ENCODE measurements around the gene BAHD1. TPM values are rescaled to one million over a fixed set of nuclear protein-coding genes. Genes with fewer than 3 reads are reported as not detected.

BAHD1 gene
- total and polyA plus RNA-seq, 8 donors: 11.4 to 27.2 (median 15.4) TPM

DNA sequence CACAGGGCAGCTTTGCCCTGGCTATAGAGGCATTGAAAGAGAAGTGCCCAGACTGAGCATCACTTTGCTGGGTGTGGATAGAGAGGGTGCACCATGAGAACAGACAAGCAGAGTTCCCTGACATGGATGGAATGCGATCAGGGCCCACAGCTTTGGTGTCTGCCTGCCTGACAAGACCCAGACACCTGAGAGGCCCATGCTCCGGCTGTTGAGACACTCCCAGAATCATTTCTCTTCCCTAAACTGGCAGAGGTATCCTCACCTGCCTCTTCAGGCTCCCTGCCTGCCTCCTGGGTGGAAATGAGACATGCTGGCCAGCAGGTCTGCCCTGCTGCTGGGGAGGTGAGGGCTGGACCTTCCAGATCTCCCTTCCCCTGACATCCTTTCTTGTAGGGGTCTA lies 19.7 kb downstream of the BAHD1 start:
- no peak for ATAC-seq
- Histone ChIP-seq H3K27ac (no peak overlapping the region), H3K4me1 (peaks cover 12 to 17% of the 10 kb centered on the region in 2 donors), H3K9me3 (no peaks in the 10 kb centered on the region), H3K36me3 (peaks cover 0 to 64% of the 10 kb centered on the region in 2 donors), H3K27me3 (no peaks in the 10 kb centered on the region), H3K4me3 (no peak overlapping the region)
- intact Hi-C loops (cut with DNase I): no loop called here
- no peak for TF ChIP-seq CTCF (IDR thresholded peaks at IDR 0.05)
- peak in 1 of 4 donors; percentile 3 for DNase-seq

DNA sequence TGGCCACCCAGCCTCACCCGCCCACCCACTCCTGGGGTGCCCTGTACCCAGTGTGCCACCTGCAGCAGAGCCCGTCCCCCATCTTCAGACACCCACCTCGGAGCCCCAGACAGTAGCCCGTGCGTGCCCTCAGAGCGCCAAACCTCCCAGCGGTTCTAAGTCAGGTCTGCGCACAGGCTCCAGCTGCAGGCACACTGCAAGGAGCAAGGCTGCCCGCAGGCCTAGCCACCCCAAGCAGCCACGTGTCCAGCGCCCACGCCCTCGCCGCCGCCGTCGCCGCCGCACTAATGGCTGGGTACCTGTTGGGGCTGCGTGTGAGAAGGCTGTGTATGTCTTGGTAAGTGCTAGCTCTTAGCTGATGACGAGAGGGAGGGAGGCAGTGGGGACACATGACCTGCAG lies 21.2 kb downstream of the BAHD1 start:
- intact Hi-C loops (cut with DNase I): no loop called here
- H3K4me1 ChIP-seq: peaks cover under 1 to 9% of the 10 kb centered on the region in 2 donors
- no peak for TF ChIP-seq CTCF (IDR thresholded peaks at IDR 0.05)
- H3K4me3 ChIP-seq: no peak overlapping the region
- peak in 2 of 4 donors; percentile 25 to 54 for DNase-seq
- H3K9me3 ChIP-seq: no peaks in the 10 kb centered on the region
- peaks cover 0 to 79% of the 10 kb centered on the region in 2 donors for H3K36me3 ChIP-seq
- no peak for ATAC-seq
- no peaks in the 10 kb centered on the region for H3K27me3 ChIP-seq
- no peak overlapping the region for H3K27ac ChIP-seq

GRCh38 chr15:40463279-40463678 lies 22.5 kb downstream of the BAHD1 start:
- Histone ChIP-seq H3K36me3 (peaks cover 0 to 81% of the 10 kb centered on the region in 2 donors), H3K4me3 (no peak overlapping the region), H3K27ac (no peak overlapping the region), H3K9me3 (no peaks in the 10 kb centered on the region), H3K27me3 (no peaks in the 10 kb centered on the region), H3K4me1 (peaks cover 0 to 9% of the 10 kb centered on the region in 2 donors)
- TF ChIP-seq CTCF (IDR thresholded peaks at IDR 0.05): no peak
- intact Hi-C loops (cut with DNase I): no loop called here
- ATAC-seq: no peak
- DNase-seq: no peak

- no peak overlapping the region for H3K27ac ChIP-seq
- TF ChIP-seq CTCF (IDR thresholded peaks at IDR 0.05): no peak
- DNase-seq (peak in 1 of 4 donors; percentile 28), ATAC-seq (no peak)
- H3K4me3 ChIP-seq: no peak overlapping the region
- peaks cover 0 to 9% of the 10 kb centered on the region in 2 donors for H3K4me1 ChIP-seq
- H3K36me3 ChIP-seq: peaks cover 0 to 73% of the 10 kb centered on the region in 2 donors
- H3K27me3 ChIP-seq: no peaks in the 10 kb centered on the region
- intact Hi-C loops (cut with DNase I): no loop called here
- no peaks in the 10 kb centered on the region for H3K9me3 ChIP-seq
Measured at GRCh38 chr15:40463886-40464545, 23.3 kb downstream of the BAHD1 start.

GRCh38 chr15:40464595-40465185 lies 23.9 kb downstream of the BAHD1 start:
- no peak for TF ChIP-seq CTCF (IDR thresholded peaks at IDR 0.05)
- Histone ChIP-seq H3K27ac (no peak overlapping the region), H3K36me3 (peaks cover 0 to 66% of the 10 kb centered on the region in 2 donors), H3K27me3 (no peaks in the 10 kb centered on the region), H3K4me1 (peaks cover 4 to 9% of the 10 kb centered on the region in 2 donors), H3K9me3 (no peaks in the 10 kb centered on the region), H3K4me3 (no peak overlapping the region)
- ATAC-seq (no peak), DNase-seq (peak in 1 of 4 donors; percentile 2)
- intact Hi-C loops (cut with DNase I): no loop called here

Data from left lung (tissue), 10 donors.